OCI-LY7 (cell line): ENCODE measurements around the gene WBP11. TPM values are rescaled to one million over a fixed set of nuclear protein-coding genes. Genes with fewer than 3 reads are reported as not detected.

Experiments used
- BruUV-seq: library from RNA; stranded (reverse); fragments of 400-500 nt; replicated peaks from 2 replicates; lab custom pipeline; 2021; lab: Mats Ljungman, UMichigan
- CTCF ChIA-PET: fragments of 300-600 bp; sonication (Branson Sonifier 250); formaldehyde crosslinking; loops from one replicate; lab custom pipeline; 2022; ENCODE audit warnings: antibody characterized with exemption; ENCODE audit not compliant: unreplicated experiment; lab: Charles Lee
- POLR2A ChIA-PET: fragments of 300-600 bp; sonication (Branson Sonifier 250); formaldehyde crosslinking; loops from one replicate; lab custom pipeline; 2022; ENCODE audit warnings: antibody characterized with exemption; lab: Charles Lee
- DNase-seq: peaks from one replicate; pipeline ENCODE4 v3.0.0-alpha.2; 2015; ENCODE audit warnings: low spot score
- H2AFZ ChIP-seq: fragments of 200-600 bp; sonication (generic), shearing (Covaris generic); 2 replicates; pipeline ENCODE4 v1.6.1; 2014; ENCODE audit warnings: mild to moderate bottlenecking, antibody characterized with exemption, low read length, moderate library complexity
- H3K27ac ChIP-seq: fragments of 200-600 bp; sonication (generic); 2 replicates; pipeline ENCODE4 v1.5.1; 2014; ENCODE audit warnings: mixed run types, low read depth, mild to moderate bottlenecking, moderate library complexity, low read length, inconsistent platforms; ENCODE audit not compliant: poor library complexity, severe bottlenecking
- H3K36me3 ChIP-seq: fragments of 200-600 bp; sonication (generic); 2 replicates; pipeline ENCODE4 v1.6.1; 2014; ENCODE audit warnings: mild to moderate bottlenecking, antibody characterized with exemption, low read length, moderate library complexity, mixed read lengths; ENCODE audit not compliant: insufficient read depth
- H3K4me1 ChIP-seq: fragments of 200-600 bp; sonication (generic); 2 replicates; pipeline ENCODE4 v1.5.1; 2014; ENCODE audit warnings: mild to moderate bottlenecking, low read length; ENCODE audit not compliant: insufficient read depth, poor library complexity, severe bottlenecking
- H3K4me2 ChIP-seq: fragments of 200-600 bp; sonication (generic); 2 replicates; pipeline ENCODE4 v1.6.1; 2014; ENCODE audit warnings: mild to moderate bottlenecking, low read length
- H3K4me3 ChIP-seq: fragments of 200-600 bp; sonication (generic); 2 replicates; pipeline ENCODE4 v1.5.1; 2014; ENCODE audit warnings: mild to moderate bottlenecking, low read depth, low read length; ENCODE audit not compliant: poor library complexity, severe bottlenecking
- H3K79me2 ChIP-seq: fragments of 200-600 bp; sonication (generic); 2 replicates; pipeline ENCODE4 v1.6.1; 2016; ENCODE audit warnings: low read depth, mild to moderate bottlenecking, low read length, moderate library complexity, mixed read lengths; ENCODE audit not compliant: insufficient read depth
- H3K9me2 ChIP-seq: fragments of 200-600 bp; sonication (generic); 2 replicates; pipeline ENCODE4 v1.6.1; 2016; ENCODE audit warnings: mild to moderate bottlenecking, low read length, mixed read lengths; ENCODE audit not compliant: insufficient read depth
- H3K9me3 ChIP-seq: fragments of 200-600 bp; sonication (generic); 2 replicates; pipeline ENCODE4 v1.6.1; 2014; ENCODE audit warnings: mild to moderate bottlenecking, mixed run types, low read length, mixed read lengths
- H4K20me1 ChIP-seq: fragments of 200-600 bp; sonication (generic); 2 replicates; pipeline ENCODE4 v1.6.1; 2014; ENCODE audit warnings: mild to moderate bottlenecking, antibody characterized with exemption, low read length, moderate library complexity, mixed read lengths; ENCODE audit not compliant: insufficient read depth
- CTCF ChIP-seq: fragments of 200-600 bp; sonication (generic); conservative IDR thresholded peaks from 2 replicates; pipeline ENCODE4 v1.5.1; 2014; ENCODE audit warnings: mild to moderate bottlenecking, antibody characterized with exemption, low read length, moderate library complexity, mixed read lengths
- EZH2phosphoT487 ChIP-seq: fragments of 200-600 bp; sonication (generic); IDR thresholded peaks from 2 replicates; pipeline ENCODE4 v1.6.1; 2018; ENCODE audit warnings: low read depth, borderline replicate concordance, mild to moderate bottlenecking, mixed run types, antibody characterized with exemption, low read length, moderate library complexity, mixed read lengths
- intact Hi-C: fragments of 100-400 bp; cut with micrococcal nuclease; formaldehyde crosslinking; loops from one replicate; pipeline ENCODE4 v1.10.0; 2022; ENCODE audit not compliant: unreplicated experiment
- total RNA-seq, 2 experiments: library from RNA; depleted of rRNA in 1 of 2; stranded (reverse); fragments of >200 nt in 1 of 2; shearing (Covaris generic) in 1 of 2; gene quantifications; 2 replicates each; pipeline ENCODE4 v1.2.3, GENCODE V29; 2014 to 2022

WBP11 gene
- total RNA-seq, 2 experiments from 2014 or later, result 16.5 to 107 TPM

GRCh38 chr12:14771651-14772137 lies 31.6 kb downstream of the WBP11 start:
- Histone ChIP-seq H3K36me3 (peaks cover 27% of the 10 kb centered on the region), H3K4me3 (peak overlapping the region; percentile 81), H3K9me3 (no peaks in the 10 kb centered on the region), H4K20me1 (peaks cover 8% of the 10 kb centered on the region), H3K4me1 (peaks cover 61% of the 10 kb centered on the region), H3K79me2 (peaks cover 35% of the 10 kb centered on the region; the same call in 1 of the 2 replicates), H3K9me2 (no peaks in the 10 kb centered on the region), H3K27ac (peak overlapping the region; percentile 95), H2AFZ (peak overlapping the region; percentile 11; the same call in 1 of the 2 replicates), H3K4me2 (peak overlapping the region; percentile 96)
- ChIA-PET CTCF (interaction anchor here (1.1 kb wide), 1 partner anchor 463 kb away, joined by 3 read pairs; no protein-coding TSS in a partner anchor), POLR2A (interaction anchor here (0.5 to 9.5 kb wide), 29 partner anchors 11 to 618 kb away, joined by 3 to 162 read pairs (median 4); partner anchors contain the start of genes ARHGDIB, C12orf60 and WBP11)
- peak; percentile 65 for DNase-seq
- no peak for TF ChIP-seq EZH2phosphoT487
- TF ChIP-seq CTCF, result no peak
- intact Hi-C loops, result loop anchor here (2.0 to 10.0 kb wide), 9 partner anchors 111 to 1113 kb away; partner anchors contain the start of genes ARHGDIB and STRAP
- no TSS peak for BruUV-seq

GRCh38 chr12:14770496-14771461 lies 32.5 kb downstream of the WBP11 start:
- Histone ChIP-seq H3K4me1 (peaks cover 55% of the 10 kb centered on the region), H4K20me1 (peaks cover 6% of the 10 kb centered on the region), H3K36me3 (peaks cover 36% of the 10 kb centered on the region), H3K4me3 (peak overlapping the region; percentile 81), H3K9me3 (peaks cover under 1% of the 10 kb centered on the region; the same call in 1 of the 2 replicates), H3K4me2 (peak overlapping the region; percentile 96), H3K9me2 (no peaks in the 10 kb centered on the region), H3K79me2 (peaks cover 32% of the 10 kb centered on the region; the same call in 1 of the 2 replicates), H3K27ac (peak overlapping the region; percentile 95), H2AFZ (no peak overlapping the region)
- POLR2A ChIA-PET, result interaction anchor here (0.5 to 9.5 kb wide), 34 partner anchors 11 to 617 kb away, joined by 3 to 162 read pairs (median 4); partner anchors contain the start of genes ARHGDIB, C12orf60 and WBP11
- intact Hi-C loops, result loop anchor here (2.0 to 10.0 kb wide), 9 partner anchors 112 to 1114 kb away; partner anchors contain the start of genes ARHGDIB and STRAP
- BruUV-seq, result TSS peak; percentile 83
- no peak for TF ChIP-seq EZH2phosphoT487
- no peak for TF ChIP-seq CTCF
- CTCF ChIA-PET, result interaction anchor here (0.6 to 1.6 kb wide), 3 partner anchors 32 to 462 kb away, joined by 3 to 5 read pairs (median 3); partner anchors contain the start of genes C12orf60 and WBP11
- DNase-seq, result peak; percentile 92
